RWPE1 (cell line): ENCODE data around the gene BRIP1.

Source experiments
- CTCF ChIA-PET: fragments of 350-600 bp; sonication (Branson Sonifier 250); formaldehyde crosslinking; extraction: SDS; loops from one replicate; lab custom pipeline; 2021; lab: Yijun Ruan, JAX
- POLR2A ChIA-PET: fragments of 400-600 bp; formaldehyde crosslinking; extraction: SDS; loops from one replicate; lab custom pipeline; 2020; ENCODE audit warnings: antibody characterized with exemption; ENCODE audit not compliant: low non-redundant PET; lab: Yijun Ruan, JAX
- DNase-seq: peaks from one replicate; pipeline ENCODE4 v3.0.0; 2012; ENCODE audit warnings: low spot score
- H3K27ac ChIP-seq: fragments of 450-650 bp; 2 replicates; pipeline ENCODE4 v1.5.1; 2017
- CTCF ChIP-seq: fragments of 450-650 bp; conservative IDR thresholded peaks from 2 replicates; pipeline ENCODE4 v1.5.1; 2017; ENCODE audit warnings: low read depth, mild to moderate bottlenecking

Gene BRIP1

GRCh38 chr17:61808442-61808841 lies 54.9 kb downstream of the BRIP1 start:
- ChIA-PET POLR2A (no interaction called here), CTCF (no interaction called here)
- no peak for DNase-seq
- no peak for TF ChIP-seq CTCF
- no peak overlapping the region for H3K27ac ChIP-seq

- no peak overlapping the region for H3K27ac ChIP-seq
- CTCF ChIA-PET = no interaction called here
- DNase-seq = no peak
- TF ChIP-seq CTCF = no peak
- POLR2A ChIA-PET = no interaction called here
Measured at GRCh38 chr17:61806936-61807335, 56.4 kb downstream of the BRIP1 start.

- ChIA-PET POLR2A (no interaction called here), CTCF (no interaction called here)
- H3K27ac ChIP-seq = no peak overlapping the region
- no peak for DNase-seq
- TF ChIP-seq CTCF = no peak
Measured at GRCh38 chr17:61806081-61806828, 57.1 kb downstream of the BRIP1 start.

GRCh38 chr17:61805399-61805798 lies 57.9 kb downstream of the BRIP1 start:
- no peak overlapping the region for H3K27ac ChIP-seq
- CTCF ChIA-PET = no interaction called here
- TF ChIP-seq CTCF = no peak
- POLR2A ChIA-PET = no interaction called here
- peak; percentile 54 for DNase-seq

GRCh38 chr17:61803796-61804195 lies 59.5 kb downstream of the BRIP1 start:
- no peak overlapping the region for H3K27ac ChIP-seq
- no peak for DNase-seq
- TF ChIP-seq CTCF = no peak
- CTCF ChIA-PET = no interaction called here
- POLR2A ChIA-PET = no interaction called here

GRCh38 chr17:61803216-61803615 lies 60.1 kb downstream of the BRIP1 start:
- H3K27ac ChIP-seq = no peak overlapping the region
- POLR2A ChIA-PET = no interaction called here
- CTCF ChIA-PET = no interaction called here
- TF ChIP-seq CTCF = no peak
- DNase-seq = no peak
